ENCODE results near the gene REEP2.

DNA sequence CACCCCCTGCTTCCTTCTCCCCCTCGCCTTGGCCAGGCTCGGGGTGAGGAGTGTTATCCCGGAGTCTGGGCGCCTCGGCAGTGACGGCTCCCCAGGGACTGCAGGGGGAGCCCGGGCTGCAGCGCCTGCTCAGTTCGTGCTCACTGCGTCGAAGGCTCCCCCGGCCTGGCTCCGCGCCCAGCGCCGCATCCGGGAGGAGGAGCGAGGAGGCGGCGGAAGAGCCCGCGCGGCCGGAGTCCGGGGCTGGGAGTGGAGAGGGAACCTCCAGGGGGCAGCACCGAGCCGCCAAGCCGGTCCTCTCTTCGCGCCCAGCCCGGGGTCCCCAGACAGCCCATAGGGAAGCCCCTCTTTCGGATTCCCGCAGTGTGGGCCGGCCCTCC is 25.1 kb downstream of the REEP2 start:
- TF ChIP-seq POLR2A (IDR thresholded peaks at IDR 0.05): peak in 1 of 2 donors; percentile 75
- TF ChIP-seq, protein P1, sequence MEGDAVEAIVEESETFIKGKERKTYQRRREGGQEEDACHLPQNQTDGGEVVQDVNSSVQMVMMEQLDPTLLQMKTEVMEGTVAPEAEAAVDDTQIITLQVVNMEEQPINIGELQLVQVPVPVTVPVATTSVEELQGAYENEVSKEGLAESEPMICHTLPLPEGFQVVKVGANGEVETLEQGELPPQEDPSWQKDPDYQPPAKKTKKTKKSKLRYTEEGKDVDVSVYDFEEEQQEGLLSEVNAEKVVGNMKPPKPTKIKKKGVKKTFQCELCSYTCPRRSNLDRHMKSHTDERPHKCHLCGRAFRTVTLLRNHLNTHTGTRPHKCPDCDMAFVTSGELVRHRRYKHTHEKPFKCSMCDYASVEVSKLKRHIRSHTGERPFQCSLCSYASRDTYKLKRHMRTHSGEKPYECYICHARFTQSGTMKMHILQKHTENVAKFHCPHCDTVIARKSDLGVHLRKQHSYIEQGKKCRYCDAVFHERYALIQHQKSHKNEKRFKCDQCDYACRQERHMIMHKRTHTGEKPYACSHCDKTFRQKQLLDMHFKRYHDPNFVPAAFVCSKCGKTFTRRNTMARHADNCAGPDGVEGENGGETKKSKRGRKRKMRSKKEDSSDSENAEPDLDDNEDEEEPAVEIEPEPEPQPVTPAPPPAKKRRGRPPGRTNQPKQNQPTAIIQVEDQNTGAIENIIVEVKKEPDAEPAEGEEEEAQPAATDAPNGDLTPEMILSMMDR (IDR thresholded peaks at IDR 0.05): peak; percentile 52 to 87 (median 69)

All from vagina (tissue), 2 donors.